B cell (primary cell): Measurements from ENCODE around the gene DLG1.

Experiments used
- CTCF ChIP-seq: fragments of 200-600 bp; IDR thresholded peaks from one replicate; pipeline ENCODE4 v1.8.0; 2022; ENCODE audit warnings: antibody characterized with exemption, mild to moderate bottlenecking
- EZH2 ChIP-seq: IDR thresholded peaks from 2 replicates; pipeline ENCODE4 v1.6.1; 2012; ENCODE audit warnings: borderline replicate concordance, low read depth, mild to moderate bottlenecking, moderate library complexity, low read length; ENCODE audit not compliant: insufficient read depth, poor library complexity, severe bottlenecking

GRCh38 chr3:197212290-197212689, 86.1 kb downstream of the DLG1 start:
- TF ChIP-seq CTCF: no peak
- TF ChIP-seq EZH2: no peak
